ENCODE measurements around the gene IHH. TPM values are rescaled to one million over a fixed set of nuclear protein-coding genes. Genes with fewer than 3 reads are reported as not detected.

IHH gene
- total RNA-seq, 1 experiment from 2014 or later, result 0.17 TPM

- Histone ChIP-seq H3K4me3 (replicated peaks in 1 of 2; ENCODE audit: low read depth in 1 of 2, low read length in 2 of 2) (no peak overlapping the region), H3K36me3 (ENCODE audit: control insufficient read depth in 1 of 2, insufficient read depth in 2 of 2, low read length in 2 of 2) (no peaks in the 10 kb centered on the region), H3K4me2 (ENCODE audit: low read length) (no peak overlapping the region), H3K27me3 (ENCODE audit: insufficient read depth, low read length) (no peaks in the 10 kb centered on the region), H3K9me2 (ENCODE audit: insufficient read depth) (no peaks in the 10 kb centered on the region), H2AFZ (ENCODE audit: low read depth, low read length, poor library complexity, severe bottlenecking) (no peak overlapping the region), H3K9me3 (ENCODE audit: control insufficient read depth in 1 of 2, insufficient read depth in 1 of 2, low read depth in 1 of 2, low read length in 2 of 2) (no peaks in the 10 kb centered on the region), H3K9ac (ENCODE audit: low read length) (no peak overlapping the region), H3K27ac (ENCODE audit: low read depth, low read length) (no peak overlapping the region), H4K20me1 (ENCODE audit: insufficient read depth) (no peaks in the 10 kb centered on the region), H3K4me1 (ENCODE audit: control insufficient read depth in 1 of 2, insufficient read depth in 2 of 2, low read length in 2 of 2) (no peaks in the 10 kb centered on the region), H3K79me2 (ENCODE audit: insufficient read depth, low read length) (no peaks in the 10 kb centered on the region)
- ChIA-PET POLR2A (no interaction called here), CTCF (interaction anchor here (0.6 to 1.9 kb wide), 6 partner anchors 15 to 58 kb away, joined by 3 to 6 read pairs (median 4); no protein-coding TSS in a partner anchor), RAD21 (ENCODE audit: low non-redundant PET in 1 of 2, low total read pairs in 2 of 2, uncharacterized antibody in 2 of 2, unreplicated experiment in 2 of 2) (interaction anchor here in 1 of 2 experiments (1.0 kb wide), 1 partner anchor 25 kb away, joined by 3 read pairs; no protein-coding TSS in a partner anchor)
- ATAC-seq, result no peak
- TF ChIP-seq FOSL1 (IDR thresholded peaks at IDR 0.05; ENCODE audit: low read depth), result no peak
- TF ChIP-seq ZNF274 (IDR thresholded peaks at IDR 0.05; ENCODE audit: low read depth, low read length), result no peak
- TF ChIP-seq JUND (IDR thresholded peaks at IDR 0.05), result no peak
- no peak for TF ChIP-seq POLR2AphosphoS5 (IDR thresholded peaks at IDR 0.05; ENCODE audit: low read depth, low read length)
- TF ChIP-seq ELF1 (IDR thresholded peaks at IDR 0.05; ENCODE audit: borderline replicate concordance, low read depth), result no peak
- TF ChIP-seq CBX3 (IDR thresholded peaks at IDR 0.05; ENCODE audit: low read depth), result no peak
- DNase-seq (ENCODE audit: low read depth, low spot score), result no peak
- intact Hi-C loops (cut with micrococcal nuclease), result no loop called here
- no TSS peak for BruUV-seq (replicated peaks)
These were observed 27.1 kb upstream of the IHH start for GRCh38 chr2:219087848-219088247.

GRCh38 chr2:219087361-219087760 is 26.6 kb upstream of the IHH start:
- ChIA-PET RAD21 (ENCODE audit: low non-redundant PET in 1 of 2, low total read pairs in 2 of 2, uncharacterized antibody in 2 of 2, unreplicated experiment in 2 of 2) (no interaction called here), CTCF (interaction anchor here (1.5 to 1.9 kb wide), 2 partner anchors 12 to 17 kb away, joined by 4 to 6 read pairs; no protein-coding TSS in a partner anchor), POLR2A (no interaction called here)
- Histone ChIP-seq H3K27me3 (ENCODE audit: insufficient read depth, low read length) (no peaks in the 10 kb centered on the region), H3K4me3 (replicated peaks in 1 of 2; ENCODE audit: low read depth in 1 of 2, low read length in 2 of 2) (no peak overlapping the region), H3K79me2 (ENCODE audit: insufficient read depth, low read length) (no peaks in the 10 kb centered on the region), H3K27ac (ENCODE audit: low read depth, low read length) (no peak overlapping the region), H3K9me3 (ENCODE audit: control insufficient read depth in 1 of 2, insufficient read depth in 1 of 2, low read depth in 1 of 2, low read length in 2 of 2) (no peaks in the 10 kb centered on the region), H3K36me3 (ENCODE audit: control insufficient read depth in 1 of 2, insufficient read depth in 2 of 2, low read length in 2 of 2) (no peaks in the 10 kb centered on the region), H3K4me1 (ENCODE audit: control insufficient read depth in 1 of 2, insufficient read depth in 2 of 2, low read length in 2 of 2) (no peaks in the 10 kb centered on the region), H3K9ac (ENCODE audit: low read length) (no peak overlapping the region), H2AFZ (ENCODE audit: low read depth, low read length, poor library complexity, severe bottlenecking) (no peak overlapping the region), H4K20me1 (ENCODE audit: insufficient read depth) (no peaks in the 10 kb centered on the region), H3K9me2 (ENCODE audit: insufficient read depth) (no peaks in the 10 kb centered on the region), H3K4me2 (ENCODE audit: low read length) (no peak overlapping the region)
- intact Hi-C loops (cut with micrococcal nuclease), result no loop called here
- TF ChIP-seq ZBTB33 (IDR thresholded peaks at IDR 0.05; ENCODE audit: extremely low read depth, insufficient replicate concordance, low read length) (no peak), FOSL1 (IDR thresholded peaks at IDR 0.05; ENCODE audit: low read depth) (no peak), ELF1 (IDR thresholded peaks at IDR 0.05; ENCODE audit: borderline replicate concordance, low read depth) (no peak), SIN3A (IDR thresholded peaks at IDR 0.05; ENCODE audit: low read depth) (no peak), SRF (IDR thresholded peaks at IDR 0.05; ENCODE audit: low read depth) (no peak), ZNF274 (IDR thresholded peaks at IDR 0.05; ENCODE audit: low read depth, low read length) (no peak), CBX3 (IDR thresholded peaks at IDR 0.05; ENCODE audit: low read depth) (no peak), CEBPB (IDR thresholded peaks at IDR 0.05; ENCODE audit: low read depth) (no peak)
- no peak for DNase-seq (ENCODE audit: low read depth, low spot score)
- no TSS peak for BruUV-seq (replicated peaks)
- no peak for ATAC-seq
